Adrenal gland (tissue), 5 donors: ENCODE results near the gene PPP1R7.

Source experiments
- CTCF ChIP-seq, 6 experiments: fragments of 450-650 bp in 4 of 6; fragments of 200-600 bp in 2 of 6; sonication (generic) in 1 of 6; IDR thresholded peaks; 1 replicate in 5 of 6; 2 replicates in 1 of 6; pipeline versions ENCODE4 v1.5.1 to v1.8.0; 2016 to 2021; ENCODE audit warnings: antibody characterized with exemption in 6 of 6, mild to moderate bottlenecking in 2 of 6, moderate library complexity in 1 of 6
- POLR2A ChIP-seq, 2 donors: fragments of 450-650 bp; IDR thresholded peaks; one replicate each; pipeline ENCODE4 v1.6.1; 2017; ENCODE audit warnings: antibody characterized with exemption in 2 of 2, mild to moderate bottlenecking in 2 of 2, moderate library complexity in 1 of 2
- donor health status: DM: no; HTN: no; CAD: no.

GRCh38 chr2:241142063-241142462 is 8.2 kb upstream of the PPP1R7 start:
- no peak for TF ChIP-seq POLR2A (IDR thresholded peaks at IDR 0.05)
- TF ChIP-seq CTCF (IDR thresholded peaks at IDR 0.05): no peak
